Activated CD4-positive, alpha-beta T cell treated with anti-CD3 and anti-CD28 coated beads, Interleukin-2, amount 50 U/mL, for 24 hours (primary cell): Measurements from ENCODE around the gene RAP1A.
"Not testable (repeated sequence)": the region's sequence is repeated elsewhere in the genome, so short reads cannot be mapped to it uniquely, and the experiment has no call there.

Source experiments
- DNase-seq, 2 donors: peaks; one replicate each; pipeline ENCODE4 v3.0.0-alpha.2; 2020; ENCODE audit warnings: low read depth in 1 of 2, low spot score in 1 of 2

The RAP1A gene

GRCh38 chr1:111597426-111597825 is 22.2 kb upstream of the RAP1A start:
- DNase-seq, result no peak

- DNase-seq, result no peak
These were observed 21.0 kb upstream of the RAP1A start for GRCh38 chr1:111598544-111598943.

DNA sequence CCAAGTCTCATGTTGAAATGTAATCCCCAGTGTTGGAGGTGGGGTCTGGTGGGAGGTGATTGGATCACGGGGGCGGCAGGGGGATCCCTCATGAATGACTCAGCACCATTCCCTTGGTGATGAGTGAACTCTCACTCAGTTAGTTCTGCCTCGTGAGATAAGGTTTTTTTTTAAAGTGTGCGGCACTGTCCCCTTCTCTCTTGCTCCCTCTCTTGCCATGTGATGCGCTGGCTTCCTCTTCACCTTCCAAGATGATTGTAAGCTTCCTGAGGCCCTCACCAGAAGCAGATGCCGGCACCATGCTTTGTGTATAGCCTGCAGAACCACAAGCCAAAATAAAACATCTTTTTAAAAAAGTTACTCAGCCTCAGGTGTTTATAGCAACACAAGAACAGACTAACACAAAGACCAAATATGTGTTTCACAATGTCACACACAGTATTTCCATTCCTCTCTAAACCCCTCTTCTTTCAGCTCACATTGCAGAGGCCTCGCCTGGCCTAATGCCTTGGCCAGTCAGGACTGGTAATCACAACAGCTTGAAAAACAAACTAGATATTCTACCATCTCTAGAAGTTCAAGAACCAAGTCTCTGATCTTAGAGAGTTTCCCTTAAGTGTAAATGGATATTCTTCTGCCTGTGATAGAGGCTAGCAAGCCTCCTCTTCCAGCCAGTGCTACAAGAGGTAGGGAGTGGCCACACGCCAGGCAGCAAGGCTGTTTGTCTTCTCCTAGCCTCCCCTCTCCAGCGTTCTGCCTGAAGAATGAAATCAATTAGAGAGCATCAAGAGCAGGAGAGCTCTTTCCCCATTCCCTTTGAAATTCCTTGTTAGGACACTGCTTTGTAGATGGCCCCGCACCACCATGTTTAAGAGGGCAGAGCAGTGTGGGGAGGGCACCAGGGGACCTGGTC is 19.6 kb upstream of the RAP1A start:
- DNase-seq, result no peak

DNA sequence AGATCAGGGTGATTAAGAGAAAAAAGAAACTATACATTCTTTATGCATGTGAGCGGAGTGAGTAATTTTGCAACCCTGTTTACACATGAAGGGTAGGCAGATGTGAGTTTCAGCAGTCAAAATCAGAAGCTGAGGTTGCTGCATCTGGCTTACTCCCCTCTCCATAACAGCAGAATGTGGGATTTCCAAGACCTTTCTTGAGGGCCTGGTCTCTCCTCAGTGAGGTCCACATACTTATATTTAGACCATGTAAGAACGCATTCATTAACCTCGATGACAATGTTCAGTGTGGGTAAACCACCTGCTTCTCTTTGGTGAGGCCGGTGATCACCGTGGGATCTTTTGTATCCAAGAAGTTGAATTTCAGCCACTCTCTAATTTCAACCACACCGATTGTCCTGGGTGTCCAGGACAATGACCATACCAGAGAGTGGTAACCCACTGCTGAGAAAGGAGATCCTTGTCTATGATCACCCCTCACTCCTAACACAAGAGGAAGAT is 18.7 kb upstream of the RAP1A start:
- no peak for DNase-seq

DNA sequence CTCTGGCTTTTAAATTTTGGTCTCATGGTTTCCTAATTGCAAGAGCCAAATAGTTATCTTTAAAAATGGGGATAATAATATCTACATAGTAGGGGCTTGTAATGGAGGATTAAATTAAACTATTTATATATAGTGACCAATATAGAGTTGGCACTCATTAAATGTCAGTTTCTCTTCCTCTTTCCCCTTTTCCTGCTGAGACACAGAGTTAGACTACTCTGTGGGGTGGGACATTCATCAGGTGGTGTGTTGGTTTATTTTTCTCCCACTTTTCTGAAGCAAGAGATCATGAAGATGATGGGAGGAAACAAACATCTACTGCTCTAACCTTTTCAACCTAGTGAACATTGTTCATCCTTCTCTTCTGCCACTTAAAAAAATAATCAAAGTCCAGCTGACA is 17.3 kb upstream of the RAP1A start:
- DNase-seq, result no peak

- DNase-seq, result no peak
These were observed 16.6 kb upstream of the RAP1A start for GRCh38 chr1:111602974-111603373.

- DNase-seq, result peak in 1 of 2 donors; percentile 75
These were observed 15.6 kb upstream of the RAP1A start for GRCh38 chr1:111603979-111604378.

DNA sequence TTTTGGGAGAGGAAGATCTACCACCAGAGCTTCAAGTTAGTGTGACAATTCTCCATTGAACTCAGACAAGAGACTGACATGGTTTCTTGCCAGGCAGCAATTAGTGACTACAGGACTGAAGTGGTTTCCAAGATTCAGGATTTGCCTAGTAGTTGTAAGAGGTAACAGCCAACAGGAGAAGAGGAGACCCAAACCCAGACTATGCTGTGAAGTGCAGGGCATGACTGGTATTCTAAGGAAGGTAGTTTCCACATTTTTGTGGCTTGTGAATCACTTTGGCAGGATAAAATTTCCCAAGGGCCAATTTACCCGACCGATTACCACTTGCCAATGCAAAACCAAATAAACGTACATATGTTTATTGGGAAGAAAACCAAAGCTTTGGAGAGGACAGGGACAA is 14.7 kb upstream of the RAP1A start:
- DNase-seq, result no peak

GRCh38 chr1:111605576-111605975 is 14.0 kb upstream of the RAP1A start:
- DNase-seq, result no peak

GRCh38 chr1:111606457-111607215 is 13.0 kb upstream of the RAP1A start:
- not testable (repeated sequence) for DNase-seq

- DNase-seq, result not testable (repeated sequence)
These were observed 11.1 kb upstream of the RAP1A start for GRCh38 chr1:111608528-111608927.

DNA sequence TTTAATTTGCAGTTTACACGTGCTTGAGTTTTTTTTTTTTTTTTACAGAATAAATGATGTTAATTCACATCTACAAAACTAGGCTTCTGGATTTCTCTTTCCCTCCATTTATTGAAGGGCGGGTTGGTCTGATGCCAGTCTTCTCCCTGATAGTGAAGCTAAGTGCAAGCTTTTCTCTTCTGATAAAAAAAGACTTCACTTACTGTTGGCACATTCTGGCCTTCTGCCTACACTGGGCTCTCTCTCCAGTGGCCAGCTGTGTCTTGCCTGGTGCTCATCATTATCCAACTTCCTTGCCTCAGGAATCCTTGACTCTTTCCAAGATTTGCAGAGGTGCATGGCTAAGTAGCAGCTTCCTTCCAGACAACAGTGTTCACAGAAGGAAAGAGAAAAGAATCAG is 7.6 kb upstream of the RAP1A start:
- no peak for DNase-seq

DNA sequence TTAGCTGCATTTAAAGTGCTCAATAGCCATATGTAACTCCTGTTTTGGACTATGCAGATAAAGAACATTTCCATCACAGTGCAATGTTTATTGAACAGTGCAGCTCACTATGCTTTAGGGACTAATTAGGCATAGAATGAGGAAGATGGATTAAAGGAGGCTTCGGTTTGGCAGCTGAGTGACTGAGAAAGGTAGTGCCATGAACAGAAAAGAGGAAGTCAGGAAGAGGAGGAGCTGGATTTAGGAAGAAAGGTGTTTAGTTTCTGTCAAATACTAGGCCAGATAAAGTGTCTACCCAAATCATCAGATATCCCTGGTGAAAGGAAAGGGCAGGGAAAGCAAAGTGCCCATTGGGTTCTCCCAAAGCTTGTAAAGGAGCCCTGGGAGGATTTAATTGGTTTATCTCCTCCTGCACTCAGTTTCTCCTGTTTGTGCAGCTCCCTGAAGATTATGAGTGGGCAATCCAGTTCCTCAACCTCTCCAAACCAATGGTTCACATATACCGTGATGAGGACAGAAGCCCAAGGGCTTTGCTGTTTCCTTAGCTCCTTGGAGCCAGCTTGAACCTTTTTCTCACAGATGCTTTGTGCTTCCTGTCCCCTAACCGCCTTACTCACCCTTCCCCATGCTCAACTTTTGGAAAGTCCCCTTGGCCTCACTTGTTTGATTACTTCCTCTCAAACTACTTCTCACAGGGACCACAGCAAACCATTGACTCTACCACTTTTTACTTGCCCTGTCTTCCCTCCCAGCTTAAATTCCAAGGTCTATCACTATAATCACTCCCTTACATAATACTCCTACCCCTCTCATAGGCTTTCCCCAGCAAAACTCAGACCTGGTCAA is 3.5 kb upstream of the RAP1A start:
- DNase-seq, result peak in 1 of 2 donors; percentile 53

- DNase-seq, result no peak
These were observed 1.5 kb upstream of the RAP1A start for GRCh38 chr1:111618081-111618480.

GRCh38 chr1:111618961-111619634 is 491 bp upstream of the RAP1A start:
- no peak for DNase-seq

DNA sequence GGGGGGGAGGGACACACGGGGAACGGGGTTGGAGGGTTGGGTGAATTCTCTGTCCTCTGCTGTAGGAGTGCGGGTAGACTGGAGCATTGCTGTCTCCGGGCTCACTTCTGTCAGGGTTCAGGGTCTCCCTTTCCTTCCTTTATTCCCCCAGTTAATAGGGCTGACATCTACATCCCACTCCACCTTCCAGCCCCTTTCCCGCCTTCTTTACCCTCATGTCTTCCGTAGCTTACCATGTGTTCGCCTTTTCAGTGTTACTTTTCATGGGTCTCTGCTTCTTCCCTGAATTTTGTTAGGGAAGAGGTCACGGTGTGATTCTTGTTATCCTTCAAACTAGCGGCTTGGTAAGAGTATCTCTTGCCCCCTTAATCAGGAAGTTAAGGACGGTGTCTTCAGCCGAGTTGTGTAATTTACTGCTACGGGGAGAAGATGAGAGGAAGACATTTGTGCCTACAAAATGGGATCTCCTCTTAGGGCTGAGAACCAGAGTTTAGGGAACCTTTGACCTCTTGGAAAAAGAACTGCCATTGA is 917 bp downstream of the RAP1A start:
- DNase-seq, result no peak

GRCh38 chr1:111621050-111621449 is 1.5 kb downstream of the RAP1A start:
- no peak for DNase-seq

DNA sequence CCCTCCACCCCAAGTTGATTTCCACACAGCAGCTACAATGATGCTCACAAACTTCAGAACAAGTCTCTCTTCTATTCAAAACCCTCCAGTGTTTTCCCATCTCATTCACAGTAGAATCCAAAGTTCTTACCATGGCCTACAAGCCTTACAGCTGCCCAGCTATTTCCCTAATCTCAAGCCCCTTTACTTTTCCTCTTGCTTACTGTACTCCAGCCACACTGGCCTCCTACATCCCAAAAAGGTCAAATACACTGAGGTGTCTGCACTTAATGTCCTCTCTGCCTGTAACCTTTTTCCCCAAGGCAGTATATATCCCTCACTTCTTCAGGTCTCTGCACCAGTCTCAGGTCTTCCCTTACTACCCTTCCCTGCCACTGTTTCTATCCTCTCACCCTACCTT is 2.6 kb downstream of the RAP1A start:
- no peak for DNase-seq

GRCh38 chr1:111624382-111624781 is 4.8 kb downstream of the RAP1A start:
- no peak for DNase-seq

GRCh38 chr1:111625276-111625675 is 5.7 kb downstream of the RAP1A start:
- no peak for DNase-seq
